Measurements from ENCODE around the gene DIAPH1.

The DIAPH1 gene

DNA sequence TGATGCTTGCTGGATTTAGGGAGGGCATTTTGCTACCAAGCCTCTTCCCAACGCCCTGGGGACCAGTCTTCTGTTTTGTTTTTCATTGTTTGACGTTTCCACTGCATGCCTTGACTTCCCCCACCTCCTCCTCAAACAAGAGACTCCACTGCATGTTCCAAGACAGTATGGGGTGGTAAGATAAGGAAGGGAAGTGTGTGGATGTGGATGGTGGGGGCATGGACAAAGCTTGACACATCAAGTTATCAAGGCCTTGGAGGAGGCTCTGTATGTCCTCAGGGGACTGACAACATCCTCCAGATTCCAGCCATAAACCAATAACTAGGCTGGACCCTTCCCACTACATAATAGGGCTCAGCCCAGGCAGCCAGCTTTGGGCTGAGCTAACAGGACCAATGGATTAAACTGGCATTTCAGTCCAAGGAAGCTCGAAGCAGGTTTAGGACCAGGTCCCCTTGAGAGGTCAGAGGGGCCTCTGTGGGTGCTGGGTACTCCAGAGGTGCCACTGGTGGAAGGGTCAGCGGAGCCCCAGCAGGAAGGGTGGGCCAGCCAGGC lies 107.0 kb downstream of the DIAPH1 start:
- Mint-ChIP-seq H3K9me3 (no peaks in the 10 kb centered on the region), H3K36me3 (ENCODE audit: low read depth) (peaks cover 34% of the 10 kb centered on the region), H3K27ac (peak overlapping the region; percentile 11), H3K4me1 (peaks cover 96% of the 10 kb centered on the region), H3K27me3 (ENCODE audit: low read depth, poor library complexity) (no peaks in the 10 kb centered on the region), H3K4me3 (no peak overlapping the region)
- TF ChIP-seq, protein P1, sequence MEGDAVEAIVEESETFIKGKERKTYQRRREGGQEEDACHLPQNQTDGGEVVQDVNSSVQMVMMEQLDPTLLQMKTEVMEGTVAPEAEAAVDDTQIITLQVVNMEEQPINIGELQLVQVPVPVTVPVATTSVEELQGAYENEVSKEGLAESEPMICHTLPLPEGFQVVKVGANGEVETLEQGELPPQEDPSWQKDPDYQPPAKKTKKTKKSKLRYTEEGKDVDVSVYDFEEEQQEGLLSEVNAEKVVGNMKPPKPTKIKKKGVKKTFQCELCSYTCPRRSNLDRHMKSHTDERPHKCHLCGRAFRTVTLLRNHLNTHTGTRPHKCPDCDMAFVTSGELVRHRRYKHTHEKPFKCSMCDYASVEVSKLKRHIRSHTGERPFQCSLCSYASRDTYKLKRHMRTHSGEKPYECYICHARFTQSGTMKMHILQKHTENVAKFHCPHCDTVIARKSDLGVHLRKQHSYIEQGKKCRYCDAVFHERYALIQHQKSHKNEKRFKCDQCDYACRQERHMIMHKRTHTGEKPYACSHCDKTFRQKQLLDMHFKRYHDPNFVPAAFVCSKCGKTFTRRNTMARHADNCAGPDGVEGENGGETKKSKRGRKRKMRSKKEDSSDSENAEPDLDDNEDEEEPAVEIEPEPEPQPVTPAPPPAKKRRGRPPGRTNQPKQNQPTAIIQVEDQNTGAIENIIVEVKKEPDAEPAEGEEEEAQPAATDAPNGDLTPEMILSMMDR (IDR thresholded peaks at IDR 0.05), result no peak
- DNase-seq, result no peak

DNA sequence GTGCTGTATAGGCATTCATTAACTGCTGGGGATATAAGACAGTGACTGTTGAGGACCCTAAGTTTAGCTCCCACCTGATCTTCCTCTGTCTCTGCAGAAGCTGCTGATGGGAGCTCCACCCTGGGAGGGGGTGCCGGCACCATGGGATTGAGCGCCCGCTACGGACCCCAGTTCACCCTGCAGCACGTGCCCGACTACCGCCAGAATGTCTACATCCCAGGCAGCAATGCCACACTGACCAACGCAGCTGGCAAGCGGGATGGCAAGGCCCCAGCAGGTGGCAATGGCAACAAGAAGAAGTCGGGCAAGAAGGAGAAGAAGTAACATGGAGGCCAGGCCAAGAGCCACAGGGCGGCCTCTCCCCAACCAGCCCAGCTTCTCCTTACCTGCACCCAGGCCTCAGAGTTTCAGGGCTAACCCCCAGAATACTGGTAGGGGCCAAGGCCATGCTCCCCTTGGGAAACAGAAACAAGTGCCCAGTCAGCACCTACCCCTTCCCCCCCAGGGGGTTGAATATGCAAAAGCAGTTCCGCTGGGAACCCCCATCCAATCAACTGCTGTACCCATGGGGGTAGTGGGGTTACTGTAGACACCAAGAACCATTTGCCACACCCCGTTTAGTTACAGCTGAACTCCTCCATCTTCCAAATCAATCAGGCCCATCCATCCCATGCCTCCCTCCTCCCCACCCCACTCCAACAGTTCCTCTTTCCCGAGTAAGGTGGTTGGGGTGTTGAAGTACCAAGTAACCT lies 107.8 kb downstream of the DIAPH1 start:
- H3K27ac Mint-ChIP-seq, result no peak overlapping the region
- H3K27me3 Mint-ChIP-seq (ENCODE audit: low read depth, poor library complexity), result no peaks in the 10 kb centered on the region
- no peak overlapping the region for H3K4me3 Mint-ChIP-seq

DNA sequence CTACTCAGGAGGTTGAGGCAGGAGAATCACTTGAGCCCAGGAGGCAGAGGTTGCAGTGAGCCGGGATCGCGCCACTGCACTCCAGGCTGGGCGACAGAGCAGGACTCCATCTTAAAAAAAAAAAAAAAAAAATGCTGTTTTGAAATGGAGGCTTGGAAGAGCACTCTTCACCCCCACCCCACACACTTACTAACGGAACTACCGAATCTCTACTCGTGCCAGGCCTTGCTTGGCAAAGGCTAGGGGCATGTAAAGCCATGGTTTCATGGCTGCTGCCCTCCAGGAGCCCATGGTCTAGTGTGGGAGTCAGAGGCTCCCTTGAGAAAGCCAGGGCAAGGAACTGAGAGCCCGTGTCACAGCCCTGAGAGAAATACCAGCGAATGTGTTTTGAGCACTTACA lies 108.6 kb downstream of the DIAPH1 start:
- Mint-ChIP-seq H3K4me1 (peaks cover 95% of the 10 kb centered on the region), H3K27me3 (ENCODE audit: low read depth, poor library complexity) (no peaks in the 10 kb centered on the region), H3K9me3 (no peaks in the 10 kb centered on the region), H3K36me3 (ENCODE audit: low read depth) (peaks cover 29% of the 10 kb centered on the region), H3K27ac (peak overlapping the region; percentile 100), H3K4me3 (peak overlapping the region; percentile 73)
- TF ChIP-seq, protein P1 (IDR thresholded peaks at IDR 0.05), result no peak
- DNase-seq, result no peak

More for the DNA sequence above, 107.8 kb downstream of the DIAPH1 start:
- Mint-ChIP-seq H3K4me1 (peaks cover 95% of the 10 kb centered on the region), H3K36me3 (ENCODE audit: low read depth) (peaks cover 25% of the 10 kb centered on the region), H3K9me3 (no peaks in the 10 kb centered on the region)
- TF ChIP-seq, protein P1 (IDR thresholded peaks at IDR 0.05), result no peak
- no peak for DNase-seq

DNA sequence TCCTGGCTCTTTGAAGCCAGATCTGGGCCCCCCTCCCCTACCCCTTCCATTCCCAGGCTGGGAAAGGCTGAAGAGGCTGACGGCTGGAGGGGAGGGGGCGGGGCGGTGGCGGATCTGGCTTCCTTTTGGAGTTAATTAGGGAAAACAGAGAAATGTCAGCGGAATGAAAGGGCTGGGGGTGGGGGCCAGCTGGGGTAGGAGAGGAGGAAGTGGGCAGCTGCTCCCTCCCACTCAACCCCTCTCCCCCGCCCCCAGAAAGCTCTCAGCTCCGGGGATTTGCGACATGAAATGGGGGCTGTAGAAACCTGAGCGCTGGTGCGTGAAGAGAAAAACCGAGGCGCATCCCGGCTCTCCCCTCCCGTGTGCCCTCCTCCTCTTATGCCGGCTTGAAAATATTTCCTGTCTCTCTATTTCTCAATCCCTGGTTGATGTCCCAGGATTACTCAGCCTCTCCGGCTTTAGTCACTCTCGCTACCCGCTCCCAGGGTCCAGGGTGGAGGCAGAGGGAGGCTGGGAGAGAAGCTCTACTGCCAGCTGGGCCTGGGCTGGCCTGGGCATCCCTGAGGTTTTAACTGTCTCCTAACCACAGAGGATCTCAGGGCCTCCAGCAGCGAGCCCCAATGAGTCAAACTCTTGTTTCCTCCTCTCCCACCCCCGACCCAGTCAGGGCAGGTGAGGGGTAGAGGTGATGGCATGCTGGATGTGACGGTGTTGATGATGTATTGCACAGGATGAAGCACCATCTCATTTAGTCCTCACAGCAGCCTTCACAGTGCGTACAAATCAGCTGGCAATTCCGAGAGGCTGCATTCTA lies 109.8 kb downstream of the DIAPH1 start:
- TF ChIP-seq, protein P1 (IDR thresholded peaks at IDR 0.05), result no peak
- Mint-ChIP-seq H3K27me3 (ENCODE audit: low read depth, poor library complexity) (no peaks in the 10 kb centered on the region), H3K36me3 (ENCODE audit: low read depth) (peaks cover 40% of the 10 kb centered on the region), H3K4me3 (peak overlapping the region; percentile 73), H3K27ac (peak overlapping the region; percentile 100), H3K4me1 (peaks cover 95% of the 10 kb centered on the region), H3K9me3 (no peaks in the 10 kb centered on the region)
- DNase-seq, result peak; percentile 86

DNA sequence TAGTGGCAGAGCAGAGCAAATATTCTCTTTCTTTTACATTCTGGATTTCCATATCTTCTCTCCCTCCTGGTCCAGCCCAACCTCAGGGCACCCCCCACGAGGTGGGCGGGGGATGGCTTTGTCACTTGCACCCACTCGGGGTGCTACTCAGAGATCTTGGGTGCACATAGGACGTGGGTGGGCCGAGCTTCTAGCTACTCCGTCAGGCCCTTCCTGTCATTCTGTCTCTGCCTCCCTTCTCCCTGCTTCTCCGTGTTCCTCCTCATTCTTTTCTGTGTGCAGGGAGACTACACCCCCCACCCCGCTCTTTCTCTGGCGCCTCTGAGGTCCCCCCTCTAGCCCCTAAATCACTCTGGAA lies 110.4 kb downstream of the DIAPH1 start:
- H3K4me3 Mint-ChIP-seq, result peak overlapping the region; percentile 73
- peaks cover 95% of the 10 kb centered on the region for H3K4me1 Mint-ChIP-seq
- H3K9me3 Mint-ChIP-seq, result no peaks in the 10 kb centered on the region
- no peaks in the 10 kb centered on the region for H3K27me3 Mint-ChIP-seq (ENCODE audit: low read depth, poor library complexity)
- H3K27ac Mint-ChIP-seq, result peak overlapping the region; percentile 100
- no peak for DNase-seq
- peaks cover 45% of the 10 kb centered on the region for H3K36me3 Mint-ChIP-seq (ENCODE audit: low read depth)
- TF ChIP-seq, protein P1 (IDR thresholded peaks at IDR 0.05), result no peak

Data from nephron progenitor cell (in vitro differentiated cells).